Uterus (tissue), 4 donors: ENCODE results near the gene STAG1. TPM values are rescaled to one million over a fixed set of nuclear protein-coding genes. Genes with fewer than 3 reads are reported as not detected.
"Not testable (repeated sequence)": the region's sequence is repeated elsewhere in the genome, so short reads cannot be mapped to it uniquely, and the experiment has no call there.

ENCODE experiments used
- DNase-seq, 2 donors: peaks; one replicate each; pipeline ENCODE4 v3.0.0-alpha.2; 2019 to 2020
- H3K27ac ChIP-seq, 2 donors: fragments of 200-600 bp; sonication (generic); 1 replicate in 1 of 2; 2 replicates in 1 of 2; pipeline ENCODE4 v1.5.1; 2016 to 2018
- H3K27me3 ChIP-seq, 2 donors: fragments of 200-600 bp; sonication (generic); one replicate each; pipeline ENCODE4 v1.5.1; 2018 to 2019; ENCODE audit warnings: control low read depth in 1 of 2
- H3K36me3 ChIP-seq, 2 donors: fragments of 200-600 bp; sonication (generic); one replicate each; pipeline ENCODE4 v1.5.1; 2019; ENCODE audit warnings: control low read depth in 1 of 2
- H3K4me1 ChIP-seq, 2 donors: fragments of 200-600 bp; sonication (generic); one replicate each; pipeline ENCODE4 v1.5.1; 2018 to 2019; ENCODE audit warnings: control low read depth in 1 of 2
- H3K4me3 ChIP-seq, 2 donors: fragments of 200-600 bp; sonication (generic); 1 replicate in 1 of 2; 2 replicates in 1 of 2; pipeline ENCODE4 v1.5.1; 2018 to 2019; ENCODE audit warnings: mild to moderate bottlenecking in 1 of 2
- H3K9me3 ChIP-seq, 2 donors: fragments of 200-600 bp; sonication (generic); one replicate each; pipeline ENCODE4 v1.5.1; 2019; ENCODE audit warnings: control low read depth in 1 of 2
- POLR2A ChIP-seq, 2 donors: fragments of 450-650 bp; IDR thresholded peaks; one replicate each; pipeline ENCODE4 v1.6.1; 2016; ENCODE audit warnings: antibody characterized with exemption in 2 of 2, mild to moderate bottlenecking in 1 of 2, moderate library complexity in 1 of 2
- intact Hi-C: fragments of 100-400 bp; cut with DNase I; formaldehyde crosslinking; loops from one replicate; pipeline ENCODE4 v1.15.1; 2023; ENCODE audit warnings: low total_unique reads
- total RNA-seq, 4 donors: library from RNA; depleted of rRNA in 3 of 4; stranded (reverse); fragments of >200 nt in 3 of 4; gene quantifications; one replicate each; pipeline versions ENCODE4 v1.1.0 to v1.2.4, GENCODE V29; 2014 to 2023
- TF ChIP-seq, protein P1 (sequence below), 4 experiments: fragments of 200-600 bp in 2 of 4; fragments of 450-650 bp in 2 of 4; sonication (generic) in 2 of 4; IDR thresholded peaks; one replicate each; pipeline ENCODE4 v1.5.1; 2016 to 2019; ENCODE audit warnings: antibody characterized with exemption in 4 of 4, mild to moderate bottlenecking in 2 of 4, moderate library complexity in 1 of 4
- donor health status: DM: yes; HTN: yes; CAD: no.

The STAG1 gene
- total RNA-seq, 4 donors from 2014 or later = 41.5 to 139 (median 86.0) TPM

DNA sequence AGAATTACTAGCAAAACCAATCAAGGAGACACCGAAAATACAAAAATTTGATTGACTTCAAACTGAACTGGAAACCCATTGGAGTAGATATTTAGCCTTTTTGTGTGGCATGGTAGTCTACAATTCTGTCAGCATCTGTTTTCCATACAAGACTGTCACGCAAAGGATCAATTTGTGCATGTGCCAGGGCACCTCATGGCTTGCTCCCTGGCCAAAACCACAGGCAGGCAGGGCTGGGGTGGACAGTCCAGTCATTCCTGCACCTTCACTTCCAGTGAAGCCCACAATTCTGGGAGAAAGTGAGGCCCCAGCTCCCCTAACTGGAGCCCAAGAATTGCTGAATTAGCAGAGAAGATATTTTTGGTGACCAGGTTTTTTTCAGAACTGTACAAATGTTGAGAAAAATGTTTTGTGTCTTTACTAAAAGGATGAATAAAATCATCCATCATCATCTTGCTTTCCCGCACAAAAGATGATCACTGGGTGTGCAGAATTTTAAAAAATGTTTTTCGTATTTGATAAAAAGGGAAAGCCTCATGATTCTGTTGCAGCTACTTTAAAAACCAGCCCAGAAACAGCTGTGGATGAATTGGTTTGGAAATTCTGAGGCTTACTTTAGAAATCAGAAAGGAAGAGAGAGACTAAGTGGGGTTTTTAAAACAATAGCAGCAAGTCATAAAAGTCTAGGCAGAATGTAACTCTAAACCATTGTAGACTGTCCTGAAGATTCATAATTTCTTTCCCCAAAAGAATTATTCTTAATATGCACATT, 415.7 kb downstream of the STAG1 start:
- no peak overlapping the region for H3K4me3 ChIP-seq
- no peaks in the 10 kb centered on the region for H3K27me3 ChIP-seq
- no peaks in the 10 kb centered on the region for H3K4me1 ChIP-seq
- intact Hi-C loops = no loop called here
- H3K36me3 ChIP-seq = peaks cover 0 to 3% of the 10 kb centered on the region in 2 donors
- H3K27ac ChIP-seq = no peak overlapping the region
- TF ChIP-seq, protein P1, sequence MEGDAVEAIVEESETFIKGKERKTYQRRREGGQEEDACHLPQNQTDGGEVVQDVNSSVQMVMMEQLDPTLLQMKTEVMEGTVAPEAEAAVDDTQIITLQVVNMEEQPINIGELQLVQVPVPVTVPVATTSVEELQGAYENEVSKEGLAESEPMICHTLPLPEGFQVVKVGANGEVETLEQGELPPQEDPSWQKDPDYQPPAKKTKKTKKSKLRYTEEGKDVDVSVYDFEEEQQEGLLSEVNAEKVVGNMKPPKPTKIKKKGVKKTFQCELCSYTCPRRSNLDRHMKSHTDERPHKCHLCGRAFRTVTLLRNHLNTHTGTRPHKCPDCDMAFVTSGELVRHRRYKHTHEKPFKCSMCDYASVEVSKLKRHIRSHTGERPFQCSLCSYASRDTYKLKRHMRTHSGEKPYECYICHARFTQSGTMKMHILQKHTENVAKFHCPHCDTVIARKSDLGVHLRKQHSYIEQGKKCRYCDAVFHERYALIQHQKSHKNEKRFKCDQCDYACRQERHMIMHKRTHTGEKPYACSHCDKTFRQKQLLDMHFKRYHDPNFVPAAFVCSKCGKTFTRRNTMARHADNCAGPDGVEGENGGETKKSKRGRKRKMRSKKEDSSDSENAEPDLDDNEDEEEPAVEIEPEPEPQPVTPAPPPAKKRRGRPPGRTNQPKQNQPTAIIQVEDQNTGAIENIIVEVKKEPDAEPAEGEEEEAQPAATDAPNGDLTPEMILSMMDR (IDR thresholded peaks at IDR 0.05) = no peak
- no peak for TF ChIP-seq POLR2A (IDR thresholded peaks at IDR 0.05)
- H3K9me3 ChIP-seq = no peaks in the 10 kb centered on the region
- no peak for DNase-seq

DNA sequence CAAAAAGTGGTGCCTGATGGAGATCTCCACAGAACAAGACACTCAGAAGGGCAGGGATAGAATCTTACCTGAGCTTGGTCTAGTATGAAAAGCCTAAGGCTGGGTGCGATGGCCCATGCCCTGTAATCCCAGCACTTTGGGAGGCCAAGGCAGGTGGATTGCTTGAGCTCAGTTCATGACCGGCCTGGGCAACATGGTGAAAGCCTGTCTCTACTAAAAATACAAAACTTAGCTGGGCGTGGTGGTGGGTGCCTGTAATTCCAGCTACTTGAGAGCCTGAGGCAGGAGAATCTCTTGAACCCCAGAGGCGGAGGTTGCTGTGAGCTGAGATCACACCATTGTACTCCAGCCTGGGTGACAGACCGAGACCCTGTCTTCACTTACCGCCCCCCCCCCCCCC, 417.5 kb downstream of the STAG1 start:
- H3K27me3 ChIP-seq, H3K36me3 ChIP-seq, H3K27ac ChIP-seq, H3K9me3 ChIP-seq, H3K4me3 ChIP-seq, DNase-seq, H3K4me1 ChIP-seq, intact Hi-C loops: not testable (repeated sequence)

DNA sequence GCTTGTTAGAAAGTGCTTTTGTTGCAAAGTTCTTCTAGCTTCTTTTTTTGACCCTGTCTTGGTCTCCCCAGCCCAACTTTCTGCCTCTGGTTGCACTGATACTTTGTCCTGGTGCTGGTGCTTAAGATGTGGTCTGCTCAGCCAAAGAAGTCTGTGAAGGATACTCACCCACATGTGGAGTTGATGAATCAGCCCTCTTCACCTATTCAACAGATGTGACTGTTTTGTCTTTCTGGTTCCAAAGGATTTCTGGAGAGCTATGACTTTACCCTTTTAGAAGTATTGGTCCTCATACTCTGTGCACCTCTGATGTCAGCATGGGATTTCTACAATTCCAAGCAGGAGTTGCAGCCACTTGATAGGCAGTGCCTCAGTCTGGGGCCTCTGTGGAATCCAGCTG, 418.0 kb downstream of the STAG1 start:
- intact Hi-C loops = no loop called here
- no peak overlapping the region for H3K27ac ChIP-seq
- H3K4me1 ChIP-seq = no peaks in the 10 kb centered on the region
- H3K36me3 ChIP-seq = peaks cover 0 to 3% of the 10 kb centered on the region in 2 donors
- no peak overlapping the region for H3K4me3 ChIP-seq
- no peak for DNase-seq
- TF ChIP-seq, protein P1 (IDR thresholded peaks at IDR 0.05) = no peak
- no peak for TF ChIP-seq POLR2A (IDR thresholded peaks at IDR 0.05)
- no peaks in the 10 kb centered on the region for H3K27me3 ChIP-seq
- no peaks in the 10 kb centered on the region for H3K9me3 ChIP-seq

DNA sequence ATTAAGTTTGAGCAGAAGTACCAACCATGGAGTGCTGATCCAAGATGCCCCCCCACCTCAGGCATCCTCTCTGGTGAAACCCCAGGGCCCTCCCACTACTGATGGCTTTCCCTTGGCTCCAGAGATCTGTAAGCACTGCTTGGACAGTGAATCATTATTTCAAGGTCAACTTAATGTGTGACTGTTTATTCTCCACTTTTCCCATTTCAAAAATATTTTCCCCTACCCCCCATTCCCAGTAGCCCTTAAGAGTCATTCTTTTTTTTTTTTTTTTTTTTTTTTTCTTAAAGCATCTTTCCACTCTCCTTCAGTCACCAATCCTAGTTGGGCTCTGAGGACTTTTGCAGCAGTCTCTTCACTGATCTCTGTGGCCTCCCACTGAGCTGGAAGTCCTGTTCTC, 419.4 kb downstream of the STAG1 start:
- no peaks in the 10 kb centered on the region for H3K9me3 ChIP-seq
- H3K36me3 ChIP-seq = no peaks in the 10 kb centered on the region
- H3K27me3 ChIP-seq = no peaks in the 10 kb centered on the region
- H3K27ac ChIP-seq = no peak overlapping the region
- H3K4me1 ChIP-seq = no peaks in the 10 kb centered on the region
- no peak overlapping the region for H3K4me3 ChIP-seq
- TF ChIP-seq, protein P1 (IDR thresholded peaks at IDR 0.05) = no peak
- DNase-seq = no peak
- intact Hi-C loops = no loop called here

DNA sequence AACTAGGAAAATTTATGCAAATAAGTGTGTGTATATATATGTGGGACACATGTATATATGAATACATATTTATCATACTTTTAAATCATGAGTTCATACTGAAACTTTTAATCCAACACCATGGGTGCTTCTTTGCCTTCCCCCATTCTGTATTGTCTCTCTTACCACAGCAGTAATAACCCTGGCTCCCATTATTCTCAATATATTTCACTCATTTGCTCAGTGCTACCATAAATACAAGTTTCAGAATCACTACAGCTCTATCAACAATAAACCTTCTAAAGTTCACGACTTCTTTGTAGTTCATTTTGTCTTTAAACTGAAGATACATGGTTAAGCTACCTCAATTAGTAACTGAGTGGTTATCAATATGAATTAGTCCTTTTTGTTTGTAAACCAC, 419.9 kb downstream of the STAG1 start:
- Histone ChIP-seq H3K36me3 (no peaks in the 10 kb centered on the region), H3K27ac (no peak overlapping the region), H3K9me3 (no peaks in the 10 kb centered on the region), H3K27me3 (no peaks in the 10 kb centered on the region), H3K4me1 (no peaks in the 10 kb centered on the region), H3K4me3 (no peak overlapping the region)
- intact Hi-C loops = no loop called here
- no peak for DNase-seq
- TF ChIP-seq, protein P1 (IDR thresholded peaks at IDR 0.05) = no peak
- TF ChIP-seq POLR2A (IDR thresholded peaks at IDR 0.05) = no peak
